NCI-H82 (cell line): ENCODE measurements around the gene SMURF1.

ENCODE experiments used
- DNase-seq: peaks from one replicate; lab custom pipeline; 2025; lab: John Stamatoyannopoulos, UW

SMURF1 gene

GRCh38 chr7:99098286-99098823, 45.6 kb downstream of the SMURF1 start:
- DNase-seq = no peak

- no peak for DNase-seq
Measured at GRCh38 chr7:99097730-99098129, 46.2 kb downstream of the SMURF1 start.

GRCh38 chr7:99096124-99096887, 47.6 kb downstream of the SMURF1 start:
- DNase-seq = no peak

DNA sequence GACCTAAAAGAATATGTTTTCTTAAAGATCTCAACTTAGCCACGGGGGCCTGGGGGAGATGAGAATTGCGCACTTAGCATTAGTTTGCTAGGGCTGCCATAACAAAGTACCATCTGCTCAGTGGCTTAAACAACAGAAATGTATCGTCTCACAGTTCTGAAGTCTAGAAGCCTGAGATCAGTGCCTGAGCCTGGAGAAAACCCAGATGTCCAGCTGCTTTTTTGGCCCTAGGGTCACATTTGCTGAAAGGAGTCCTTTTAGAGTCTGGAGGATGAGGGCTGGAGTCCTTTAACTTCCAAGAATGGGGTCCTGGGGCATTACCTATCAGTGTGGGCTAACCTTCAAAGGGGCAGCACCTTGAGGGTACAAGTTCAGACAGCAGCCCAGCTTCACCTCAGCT, 48.2 kb downstream of the SMURF1 start:
- DNase-seq = no peak

- DNase-seq = peak; percentile 10
Measured at GRCh38 chr7:99094401-99094800, 49.5 kb downstream of the SMURF1 start.

GRCh38 chr7:99092064-99092720, 51.7 kb downstream of the SMURF1 start:
- no peak for DNase-seq

DNA sequence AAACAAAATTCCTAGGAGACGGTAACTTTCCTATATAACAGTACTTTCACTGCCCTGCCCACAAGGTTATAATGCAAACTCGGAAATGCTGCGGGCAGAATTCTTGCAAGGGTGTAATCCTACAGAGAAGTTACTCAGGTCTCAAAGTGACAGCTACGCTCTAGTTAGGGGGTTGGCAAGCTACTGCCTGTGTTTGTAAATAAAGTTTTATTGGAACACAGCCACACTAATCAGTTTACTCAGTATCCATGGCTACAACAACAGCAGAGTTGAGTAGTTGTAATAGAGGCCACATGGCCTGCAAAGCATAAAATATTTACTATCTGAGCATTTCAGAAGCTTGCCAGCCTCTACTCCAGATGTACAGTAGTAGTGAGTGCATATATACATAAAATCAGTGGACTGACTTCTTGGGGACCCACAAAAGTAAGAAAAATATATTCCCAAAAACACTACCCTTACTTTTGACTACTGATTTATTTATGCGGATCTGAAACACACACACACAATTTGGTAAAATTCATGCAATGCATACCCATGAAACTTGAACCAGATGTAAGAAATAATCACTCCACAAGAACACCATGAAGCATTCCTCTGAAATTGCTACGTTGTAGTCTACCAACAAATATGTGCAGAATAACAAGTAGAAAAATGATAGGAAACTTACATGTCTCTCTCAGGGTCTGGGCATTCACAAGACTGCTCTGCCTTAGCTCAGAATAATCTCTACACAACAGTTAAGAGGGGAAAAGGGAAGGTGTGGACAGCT, 53.0 kb downstream of the SMURF1 start:
- DNase-seq = peak; percentile 5

DNA sequence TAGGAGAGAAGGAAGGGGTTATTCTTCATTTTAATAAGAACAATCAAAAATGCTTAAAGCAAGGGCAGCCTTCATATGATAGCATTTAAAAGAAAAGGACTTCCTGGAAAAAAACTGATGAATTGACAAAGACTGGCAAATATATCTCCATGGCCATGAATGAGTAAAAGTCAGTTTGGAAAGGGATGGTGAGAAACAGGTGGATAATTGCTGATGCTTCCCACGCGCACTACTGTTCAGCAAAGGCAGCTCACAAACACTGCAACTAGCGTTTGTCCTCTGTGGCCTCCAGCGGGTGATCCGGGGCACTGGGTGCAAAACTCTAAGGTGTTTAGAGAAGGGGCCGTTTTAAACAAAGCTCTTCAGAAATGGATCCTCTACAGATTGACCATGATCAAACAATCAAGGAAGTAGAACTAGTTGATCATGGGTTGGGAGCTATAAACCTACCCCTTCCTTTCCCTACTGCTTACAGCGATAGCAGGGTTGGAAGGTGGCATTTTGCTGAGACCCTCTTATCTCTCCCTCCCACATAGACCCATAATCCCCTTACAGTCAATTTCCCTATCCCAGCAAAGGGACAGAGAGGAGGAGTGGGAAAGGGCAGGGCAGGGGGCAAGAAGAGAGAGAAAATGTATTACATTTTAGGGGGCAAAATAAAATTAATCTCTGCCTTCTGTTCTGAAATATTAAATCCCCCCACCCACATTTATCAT, 53.8 kb downstream of the SMURF1 start:
- peak; percentile 7 for DNase-seq

DNA sequence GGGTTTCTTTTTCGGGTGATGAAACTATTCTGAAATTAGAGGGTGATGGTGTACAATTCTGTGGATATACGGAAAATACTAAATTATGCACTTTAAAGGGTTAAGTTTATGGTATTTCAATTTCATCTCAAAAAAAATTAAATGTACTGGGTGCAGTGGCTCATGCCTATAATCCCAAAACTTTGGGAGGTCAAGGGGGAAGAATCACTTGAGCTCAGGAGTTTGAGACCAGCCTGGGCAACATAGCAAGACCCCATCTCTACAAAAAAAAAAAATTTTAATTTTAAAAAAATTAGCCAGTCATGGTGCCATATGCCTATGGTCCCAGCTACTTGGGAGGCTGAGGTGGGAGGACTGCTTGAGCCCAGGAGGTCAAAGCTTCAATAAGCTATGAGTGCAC, 57.0 kb downstream of the SMURF1 start:
- no peak for DNase-seq

- DNase-seq = no peak
Measured at GRCh38 chr7:99086532-99086931, 57.4 kb downstream of the SMURF1 start.

GRCh38 chr7:99083733-99084132, 60.2 kb downstream of the SMURF1 start:
- no peak for DNase-seq

DNA sequence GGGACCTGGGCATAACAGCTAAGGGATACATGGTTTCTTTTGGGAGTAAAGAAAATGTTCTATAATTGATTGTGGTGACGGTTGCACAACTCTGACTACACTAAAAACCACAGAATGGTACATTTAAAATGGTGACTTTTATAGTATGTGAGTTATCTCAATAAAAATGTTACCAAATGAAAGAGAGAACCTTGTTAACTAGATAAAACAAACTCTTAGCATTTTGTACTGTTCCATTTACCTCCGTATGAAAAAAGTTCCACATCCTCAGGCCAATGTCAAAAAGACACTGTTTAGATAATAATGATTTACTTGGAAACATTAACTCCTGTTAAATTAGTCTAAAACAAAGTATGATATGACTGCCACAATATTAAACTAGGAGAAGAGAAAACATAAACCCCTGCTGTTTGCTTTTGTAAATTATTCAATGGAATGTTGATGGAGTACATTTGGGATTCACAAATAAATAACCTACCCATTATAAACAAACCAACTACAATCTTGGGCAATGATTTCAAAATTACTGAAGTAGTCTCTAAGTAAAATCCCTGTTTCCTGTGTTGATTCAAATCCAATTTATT, 60.7 kb downstream of the SMURF1 start:
- DNase-seq = no peak

GRCh38 chr7:99080679-99081078, 63.2 kb downstream of the SMURF1 start:
- no peak for DNase-seq

DNA sequence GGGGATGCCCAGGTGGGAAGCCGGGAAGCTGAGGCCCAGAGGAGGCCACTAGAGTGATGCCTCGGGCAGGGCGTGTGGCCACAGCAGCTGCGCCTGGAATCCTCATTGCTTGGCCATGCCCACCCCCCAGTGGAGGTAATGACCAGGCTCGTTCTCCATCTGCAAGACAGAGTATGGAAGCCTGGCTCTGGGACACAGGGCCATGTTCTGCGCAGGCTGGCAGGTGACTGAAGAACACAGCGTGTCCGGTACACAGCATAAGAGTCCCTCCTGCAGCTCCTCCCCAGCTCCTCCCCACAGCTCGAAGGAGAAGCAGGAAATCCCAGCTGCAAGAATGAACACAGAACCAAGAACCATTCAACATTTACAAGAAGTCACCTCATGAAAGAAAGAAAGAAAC, 64.8 kb downstream of the SMURF1 start:
- no peak for DNase-seq

GRCh38 chr7:99078416-99078815, 65.5 kb downstream of the SMURF1 start:
- peak; percentile 50 for DNase-seq

DNA sequence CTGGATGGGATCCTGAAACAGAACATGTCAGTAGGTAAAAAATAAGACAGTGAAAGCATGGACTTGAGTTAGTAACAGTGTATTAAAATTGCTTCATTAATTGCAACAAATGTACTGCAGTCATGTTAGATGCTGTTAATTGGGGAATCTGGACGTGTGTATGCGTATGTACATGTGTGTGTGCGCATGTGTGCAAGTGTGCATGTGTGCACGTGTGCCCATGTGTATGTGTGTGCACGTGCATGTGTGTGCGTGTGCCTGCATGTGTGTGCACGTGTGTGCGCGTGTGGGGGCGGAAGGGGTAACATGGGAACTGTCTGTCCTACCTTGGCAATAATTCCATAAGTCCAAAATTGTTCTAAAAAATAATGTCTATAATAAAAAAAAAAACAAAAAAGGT, 67.3 kb downstream of the SMURF1 start:
- DNase-seq = no peak

GRCh38 chr7:99073839-99074446, 70.0 kb downstream of the SMURF1 start:
- no peak for DNase-seq

- DNase-seq = no peak
Measured at GRCh38 chr7:99072126-99072525, 71.8 kb downstream of the SMURF1 start.

- DNase-seq = no peak
Measured at GRCh38 chr7:99070361-99070760, 73.5 kb downstream of the SMURF1 start.

- no peak for DNase-seq
Measured at GRCh38 chr7:99061001-99061776, 82.7 kb downstream of the SMURF1 start.
